ENCODE data around the gene RIPPLY3. TPM values are rescaled to one million over a fixed set of nuclear protein-coding genes. Genes with fewer than 3 reads are reported as not detected.
A peak's percentile ranks its signal among the peaks of the same experiment; 100 is the strongest.

Gene RIPPLY3
- total and polyA plus RNA-seq, 2 of the 13 experiments (the other 11 are each of a cell fraction or from before 2014, with no cell fraction given) = 0.09 to 2.9 TPM

DNA sequence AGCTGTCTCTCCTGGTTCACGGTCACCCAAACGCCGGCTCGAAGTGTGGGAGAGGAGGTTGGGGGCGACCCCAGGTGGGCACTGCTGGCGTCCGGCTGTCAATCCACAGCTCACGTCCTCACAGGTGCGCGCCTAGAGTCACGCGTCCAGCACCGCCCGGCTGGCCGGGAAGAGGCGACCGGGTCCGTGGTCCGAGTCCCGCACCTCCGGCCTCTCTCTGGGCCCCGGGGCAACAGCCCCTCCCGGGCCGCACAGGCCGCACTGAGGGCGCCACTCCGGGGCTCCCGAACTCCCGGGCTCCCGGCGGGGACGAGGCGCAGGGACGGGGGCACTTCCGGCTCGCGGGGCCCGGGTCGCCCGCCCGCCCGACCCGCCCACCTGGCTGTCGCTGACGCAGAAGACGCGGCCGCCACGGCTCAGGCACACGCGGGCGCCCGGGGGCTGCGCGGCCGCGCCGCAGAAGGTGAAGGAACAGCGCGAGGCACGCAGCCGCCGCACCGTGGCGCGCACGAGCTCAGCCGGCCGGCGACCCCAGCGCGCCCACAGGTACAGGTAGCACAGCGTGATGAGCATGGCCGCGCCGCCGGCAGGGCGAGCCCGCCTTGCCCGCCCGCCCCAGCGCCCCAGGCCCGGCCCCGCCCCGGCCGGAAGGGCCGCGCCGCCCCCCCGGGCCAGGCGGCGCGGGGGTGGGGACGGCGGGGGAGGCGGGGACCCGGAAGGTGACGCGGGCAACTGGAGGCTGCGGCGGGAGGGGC lies 40.3 kb upstream of the RIPPLY3 start, which contains the start of gene HLCS (continued):
- TF ChIP-seq, protein P1, sequence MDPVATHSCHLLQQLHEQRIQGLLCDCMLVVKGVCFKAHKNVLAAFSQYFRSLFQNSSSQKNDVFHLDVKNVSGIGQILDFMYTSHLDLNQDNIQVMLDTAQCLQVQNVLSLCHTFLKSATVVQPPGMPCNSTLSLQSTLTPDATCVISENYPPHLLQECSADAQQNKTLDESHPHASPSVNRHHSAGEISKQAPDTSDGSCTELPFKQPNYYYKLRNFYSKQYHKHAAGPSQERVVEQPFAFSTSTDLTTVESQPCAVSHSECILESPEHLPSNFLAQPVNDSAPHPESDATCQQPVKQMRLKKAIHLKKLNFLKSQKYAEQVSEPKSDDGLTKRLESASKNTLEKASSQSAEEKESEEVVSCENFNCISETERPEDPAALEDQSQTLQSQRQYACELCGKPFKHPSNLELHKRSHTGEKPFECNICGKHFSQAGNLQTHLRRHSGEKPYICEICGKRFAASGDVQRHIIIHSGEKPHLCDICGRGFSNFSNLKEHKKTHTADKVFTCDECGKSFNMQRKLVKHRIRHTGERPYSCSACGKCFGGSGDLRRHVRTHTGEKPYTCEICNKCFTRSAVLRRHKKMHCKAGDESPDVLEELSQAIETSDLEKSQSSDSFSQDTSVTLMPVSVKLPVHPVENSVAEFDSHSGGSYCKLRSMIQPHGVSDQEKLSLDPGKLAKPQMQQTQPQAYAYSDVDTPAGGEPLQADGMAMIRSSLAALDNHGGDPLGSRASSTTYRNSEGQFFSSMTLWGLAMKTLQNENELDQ (CRISPR knock-in tag; IDR thresholded peaks at IDR 0.05; ENCODE audit: borderline replicate concordance) = no peak
- TF ChIP-seq, protein P2, sequence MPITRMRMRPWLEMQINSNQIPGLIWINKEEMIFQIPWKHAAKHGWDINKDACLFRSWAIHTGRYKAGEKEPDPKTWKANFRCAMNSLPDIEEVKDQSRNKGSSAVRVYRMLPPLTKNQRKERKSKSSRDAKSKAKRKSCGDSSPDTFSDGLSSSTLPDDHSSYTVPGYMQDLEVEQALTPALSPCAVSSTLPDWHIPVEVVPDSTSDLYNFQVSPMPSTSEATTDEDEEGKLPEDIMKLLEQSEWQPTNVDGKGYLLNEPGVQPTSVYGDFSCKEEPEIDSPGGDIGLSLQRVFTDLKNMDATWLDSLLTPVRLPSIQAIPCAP (CRISPR knock-in tag; IDR thresholded peaks at IDR 0.05; ENCODE audit: low read depth) = no peak
- peak in 1 of 2 experiments; percentile 77; a peak in 2 of 4 replicates for TF ChIP-seq HMGXB4 (CRISPR knock-in tag; IDR thresholded peaks at IDR 0.05; ENCODE audit: borderline replicate concordance in 1 of 2, low read depth in 1 of 2)
- no peak for TF ChIP-seq ZNF264 (CRISPR knock-in tag; IDR thresholded peaks at IDR 0.05)
- TF ChIP-seq ZNF512B (CRISPR knock-in tag; IDR thresholded peaks at IDR 0.05; ENCODE audit: borderline replicate concordance) = no peak
- TF ChIP-seq ZNF546 (CRISPR knock-in tag; conservative IDR thresholded peaks at IDR 0.05) = peak; percentile 63; the same call in 1 of the 2 replicates
- peak; percentile 48 for TF ChIP-seq RBM22 (optimal IDR thresholded peaks at IDR 0.05; ENCODE audit: low read length)
- TF ChIP-seq ZNF354B (CRISPR knock-in tag; IDR thresholded peaks at IDR 0.05) = no peak
- TF ChIP-seq RFX1 (IDR thresholded peaks at IDR 0.05) = no peak
- TF ChIP-seq, protein P3, sequence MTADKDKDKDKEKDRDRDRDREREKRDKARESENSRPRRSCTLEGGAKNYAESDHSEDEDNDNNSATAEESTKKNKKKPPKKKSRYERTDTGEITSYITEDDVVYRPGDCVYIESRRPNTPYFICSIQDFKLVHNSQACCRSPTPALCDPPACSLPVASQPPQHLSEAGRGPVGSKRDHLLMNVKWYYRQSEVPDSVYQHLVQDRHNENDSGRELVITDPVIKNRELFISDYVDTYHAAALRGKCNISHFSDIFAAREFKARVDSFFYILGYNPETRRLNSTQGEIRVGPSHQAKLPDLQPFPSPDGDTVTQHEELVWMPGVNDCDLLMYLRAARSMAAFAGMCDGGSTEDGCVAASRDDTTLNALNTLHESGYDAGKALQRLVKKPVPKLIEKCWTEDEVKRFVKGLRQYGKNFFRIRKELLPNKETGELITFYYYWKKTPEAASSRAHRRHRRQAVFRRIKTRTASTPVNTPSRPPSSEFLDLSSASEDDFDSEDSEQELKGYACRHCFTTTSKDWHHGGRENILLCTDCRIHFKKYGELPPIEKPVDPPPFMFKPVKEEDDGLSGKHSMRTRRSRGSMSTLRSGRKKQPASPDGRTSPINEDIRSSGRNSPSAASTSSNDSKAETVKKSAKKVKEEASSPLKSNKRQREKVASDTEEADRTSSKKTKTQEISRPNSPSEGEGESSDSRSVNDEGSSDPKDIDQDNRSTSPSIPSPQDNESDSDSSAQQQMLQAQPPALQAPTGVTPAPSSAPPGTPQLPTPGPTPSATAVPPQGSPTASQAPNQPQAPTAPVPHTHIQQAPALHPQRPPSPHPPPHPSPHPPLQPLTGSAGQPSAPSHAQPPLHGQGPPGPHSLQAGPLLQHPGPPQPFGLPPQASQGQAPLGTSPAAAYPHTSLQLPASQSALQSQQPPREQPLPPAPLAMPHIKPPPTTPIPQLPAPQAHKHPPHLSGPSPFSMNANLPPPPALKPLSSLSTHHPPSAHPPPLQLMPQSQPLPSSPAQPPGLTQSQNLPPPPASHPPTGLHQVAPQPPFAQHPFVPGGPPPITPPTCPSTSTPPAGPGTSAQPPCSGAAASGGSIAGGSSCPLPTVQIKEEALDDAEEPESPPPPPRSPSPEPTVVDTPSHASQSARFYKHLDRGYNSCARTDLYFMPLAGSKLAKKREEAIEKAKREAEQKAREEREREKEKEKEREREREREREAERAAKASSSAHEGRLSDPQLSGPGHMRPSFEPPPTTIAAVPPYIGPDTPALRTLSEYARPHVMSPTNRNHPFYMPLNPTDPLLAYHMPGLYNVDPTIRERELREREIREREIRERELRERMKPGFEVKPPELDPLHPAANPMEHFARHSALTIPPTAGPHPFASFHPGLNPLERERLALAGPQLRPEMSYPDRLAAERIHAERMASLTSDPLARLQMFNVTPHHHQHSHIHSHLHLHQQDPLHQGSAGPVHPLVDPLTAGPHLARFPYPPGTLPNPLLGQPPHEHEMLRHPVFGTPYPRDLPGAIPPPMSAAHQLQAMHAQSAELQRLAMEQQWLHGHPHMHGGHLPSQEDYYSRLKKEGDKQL (CRISPR knock-in tag; IDR thresholded peaks at IDR 0.05; ENCODE audit: low read depth) = no peak
- no peak for TF ChIP-seq SMAD9 (CRISPR knock-in tag; IDR thresholded peaks at IDR 0.05)
- TF ChIP-seq MIXL1 (CRISPR knock-in tag; IDR thresholded peaks at IDR 0.05) = no peak
- TF ChIP-seq ESRRA (CRISPR knock-in tag; IDR thresholded peaks at IDR 0.05; ENCODE audit: low read depth) = peak; percentile 63; the same call in 1 of the 2 replicates

All from HepG2 (cell line).